SK-N-SH (cell line): ENCODE results near the gene HBP1. TPM values are rescaled to one million over a fixed set of nuclear protein-coding genes. Genes with fewer than 3 reads are reported as not detected.

ENCODE experiments used
- CTCF ChIA-PET: fragments of 300-600, 350-600 bp; formaldehyde crosslinking; extraction: SDS; loops from one replicate; lab custom pipeline; 2021; lab: Yijun Ruan, JAX
- POLR2A ChIA-PET: fragments of 350-600 bp; sonication (Branson Sonifier 250); formaldehyde crosslinking; extraction: SDS; loops from one replicate; lab custom pipeline; 2020; ENCODE audit warnings: antibody characterized with exemption, inconsistent platforms; lab: Yijun Ruan, JAX
- DNase-seq: peaks from one replicate; pipeline ENCODE4 v3.0.0; 2012
- H2AFZ ChIP-seq: fragments of 200-600 bp; sonication (generic); 2 replicates; pipeline ENCODE4 v1.8.1; 2016; ENCODE audit warnings: antibody characterized with exemption, mild to moderate bottlenecking, low read depth
- H3F3A ChIP-seq: fragments of 200-600 bp; sonication (generic); replicated peaks from 2 replicates; pipeline ENCODE3; 2016; ENCODE audit warnings: antibody characterized with exemption, mild to moderate bottlenecking; ENCODE audit not compliant: insufficient read depth
- H3K27ac ChIP-seq, 2 experiments: fragments of 200-500 bp in 1 of 2; fragments of 200-600 bp in 1 of 2; sonication (Bioruptor generic) in 1 of 2; sonication (generic), shearing (Covaris generic) in 1 of 2; 2 replicates each; pipeline versions ENCODE4 v1.5.1 to v1.6.1; 2014 to 2016; ENCODE audit warnings: low read depth in 2 of 2, inconsistent platforms in 1 of 2, low read length in 1 of 2, mild to moderate bottlenecking in 1 of 2, mixed read lengths in 1 of 2
- H3K27me3 ChIP-seq: fragments of 200-600 bp; sonication (generic), shearing (Covaris generic); 2 replicates; pipeline ENCODE4 v1.6.1; 2016; ENCODE audit warnings: mixed run types; ENCODE audit not compliant: insufficient read depth
- H3K36me3 ChIP-seq, 2 experiments: fragments of 200-500 bp in 1 of 2; fragments of 200-600 bp in 1 of 2; sonication (Bioruptor generic) in 1 of 2; sonication (generic) in 1 of 2; replicated peaks in 1 of 2; 2 replicates each; pipeline versions ENCODE3 to v1.5.1; 2014 to 2016; ENCODE audit warnings: low read length in 1 of 2, mild to moderate bottlenecking in 1 of 2; ENCODE audit not compliant: insufficient read depth in 2 of 2, control insufficient read depth in 1 of 2
- H3K4me1 ChIP-seq, 2 experiments: fragments of 200-500 bp in 1 of 2; fragments of 200-600 bp in 1 of 2; sonication (Bioruptor generic) in 1 of 2; sonication (generic), shearing (Covaris generic) in 1 of 2; 2 replicates each; pipeline versions ENCODE4 v1.5.1 to v1.6.1; 2014 to 2016; ENCODE audit warnings: low read depth in 1 of 2, low read length in 1 of 2, mixed run types in 1 of 2; ENCODE audit not compliant: insufficient read depth in 2 of 2, control insufficient read depth in 1 of 2
- H3K4me2 ChIP-seq: fragments of 200-600 bp; sonication (generic), shearing (Covaris generic); 2 replicates; pipeline ENCODE4 v1.6.1; 2017; ENCODE audit warnings: mixed run types
- H3K4me3 ChIP-seq, 2 experiments: fragments of 200-500 bp in 1 of 2; fragments of 200-600 bp in 1 of 2; sonication (Bioruptor generic) in 1 of 2; sonication (generic), shearing (Covaris generic) in 1 of 2; 2 replicates each; pipeline versions ENCODE4 v1.5.1 to v1.8.1; 2014 to 2016; ENCODE audit warnings: low read depth in 2 of 2, inconsistent platforms in 1 of 2, low read length in 1 of 2, mild to moderate bottlenecking in 1 of 2, mixed read lengths in 1 of 2, moderate library complexity in 1 of 2
- H3K79me2 ChIP-seq: fragments of 200-600 bp; sonication (generic); 2 replicates; pipeline ENCODE4 v1.8.1; 2017; ENCODE audit warnings: mild to moderate bottlenecking; ENCODE audit not compliant: insufficient read depth
- H3K9ac ChIP-seq: fragments of 200-600 bp; sonication (generic); 2 replicates; pipeline ENCODE4 v1.6.1; 2017; ENCODE audit warnings: mixed run types
- H3K9me2 ChIP-seq: fragments of 200-600 bp; sonication (generic); 2 replicates; pipeline ENCODE4 v1.6.1; 2017; ENCODE audit warnings: mixed run types
- H3K9me3 ChIP-seq: fragments of 200-600 bp; sonication (generic); 2 replicates; pipeline ENCODE4 v1.6.1; 2017; ENCODE audit warnings: mixed run types, mild to moderate bottlenecking, moderate library complexity
- H4K20me1 ChIP-seq: fragments of 200-600 bp; sonication (generic); 2 replicates; pipeline ENCODE4 v1.6.1; 2017; ENCODE audit warnings: mild to moderate bottlenecking, mixed run types; ENCODE audit not compliant: insufficient read depth
- CHD2 ChIP-seq: fragments of 150-350 bp; IDR thresholded peaks from 2 replicates; pipeline ENCODE4 v1.6.1; 2018; ENCODE audit warnings: low read length; ENCODE audit not compliant: partially characterized antibody
- ELF1 ChIP-seq: IDR thresholded peaks from 2 replicates; pipeline ENCODE4 v1.4.0; 2012
- FOSL2 ChIP-seq: IDR thresholded peaks from 2 replicates; pipeline ENCODE4 v1.4.0; 2012; ENCODE audit warnings: low read depth, mild to moderate bottlenecking, moderate library complexity, borderline replicate concordance
- FOXJ3 ChIP-seq: sonication (generic); formaldehyde crosslinking; IDR thresholded peaks from 2 replicates; pipeline ENCODE4 v1.5.1; 2020; ENCODE audit warnings: mild to moderate bottlenecking, missing genetic modification reagents
- GATA2 ChIP-seq: sonication (generic); formaldehyde crosslinking; IDR thresholded peaks from 2 replicates; pipeline ENCODE4 v1.5.0; 2020; ENCODE audit warnings: mild to moderate bottlenecking, missing genetic modification reagents
- JUND ChIP-seq: IDR thresholded peaks from 2 replicates; pipeline ENCODE4 v1.4.0; 2012
- MAX ChIP-seq: IDR thresholded peaks from 2 replicates; pipeline ENCODE4 v1.4.0; 2012; ENCODE audit warnings: low read depth
- MEF2A ChIP-seq: IDR thresholded peaks from 2 replicates; pipeline ENCODE4 v1.4.0; 2012; ENCODE audit warnings: low read depth, borderline replicate concordance
- MXI1 ChIP-seq: IDR thresholded peaks from 2 replicates; pipeline ENCODE4 v1.6.1; 2012; ENCODE audit warnings: mild to moderate bottlenecking, low read depth, low read length, improper control_type of control experiment
- NFIC ChIP-seq: IDR thresholded peaks from 2 replicates; pipeline ENCODE4 v1.4.0; 2012; ENCODE audit warnings: borderline replicate concordance
- POLR2AphosphoS5 ChIP-seq: IDR thresholded peaks from 2 replicates; pipeline ENCODE4 v1.6.1; 2012; ENCODE audit warnings: low read depth, low read length
- RAD21 ChIP-seq: IDR thresholded peaks from 2 replicates; pipeline ENCODE4 v1.6.1; 2012; ENCODE audit warnings: mild to moderate bottlenecking, low read length
- RFX5 ChIP-seq: IDR thresholded peaks from 2 replicates; pipeline ENCODE4 v1.6.1; 2012; ENCODE audit warnings: mild to moderate bottlenecking, improper control_type of control experiment, low read length
- TEAD4 ChIP-seq: IDR thresholded peaks from 2 replicates; pipeline ENCODE4 v1.4.0; 2012; ENCODE audit warnings: mild to moderate bottlenecking, borderline replicate concordance; ENCODE audit not compliant: insufficient read depth
- YY1 ChIP-seq: IDR thresholded peaks from 2 replicates; pipeline ENCODE4 v1.4.0; 2012; ENCODE audit warnings: low read depth, mild to moderate bottlenecking
- WGBS: methylation state at CpG from one replicate; pipeline ENCODE4 v1.1.6; 2017; ENCODE audit warnings: low lambda C conversion rate; 5-methylcytosine and 5-hydroxymethylcytosine counted together
- polyA plus RNA-seq, 3 experiments: library from polyadenylated mRNA; depleted of rRNA; stranded (reverse); fragments of >200 nt; gene quantifications; 2 replicates each; pipeline ENCODE4 v1.2.3, GENCODE V29; 2012
- TF ChIP-seq, protein P1 (sequence below): IDR thresholded peaks from 2 replicates; pipeline ENCODE4; 2012
- TF ChIP-seq, protein P2 (sequence below): IDR thresholded peaks from 2 replicates; pipeline ENCODE4 v1.4.0; 2012; ENCODE audit warnings: low read depth, borderline replicate concordance
- TF ChIP-seq, protein P3 (sequence below): IDR thresholded peaks from 2 replicates; pipeline ENCODE4 v1.6.1; 2012; ENCODE audit warnings: mild to moderate bottlenecking, low read depth, low read length, moderate library complexity
- TF ChIP-seq, protein P4 (sequence below): fragments of 200-600 bp; sonication (generic); IDR thresholded peaks from 2 replicates; pipeline ENCODE4 v1.6.1; 2017; ENCODE audit warnings: antibody characterized with exemption, mild to moderate bottlenecking, moderate library complexity

Gene HBP1
- polyA plus RNA-seq, 1 of the 3 experiments (the other 2 are of a cell fraction): 27.2 TPM

DNA sequence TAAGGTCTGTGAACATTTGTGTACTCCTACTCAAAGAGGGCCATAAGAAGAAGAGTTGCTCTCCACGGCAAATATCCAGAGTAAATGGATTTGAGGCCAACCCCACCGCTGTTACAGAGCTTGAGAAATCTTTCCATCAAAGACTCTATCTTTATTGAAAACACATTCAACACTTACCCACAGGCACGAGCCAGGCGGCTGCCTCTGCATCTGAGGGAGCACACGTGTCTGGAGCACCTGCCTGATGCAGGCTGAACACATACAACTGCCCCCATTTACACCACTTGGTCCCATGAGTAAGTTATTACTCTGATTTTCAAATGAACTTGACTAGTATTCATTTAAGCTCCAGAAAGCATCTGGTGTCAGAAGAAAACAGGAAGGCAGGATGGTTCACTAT lies 38.7 kb downstream of the HBP1 start:
- Histone ChIP-seq H3K9ac (no peak overlapping the region), H3K4me2 (no peak overlapping the region), H3K27me3 (no peaks in the 10 kb centered on the region), H3K4me1 (peaks cover 0 to 14% of the 10 kb centered on the region in 2 experiments; a peak in 2 of 4 replicates), H3K9me3 (no peaks in the 10 kb centered on the region), H3F3A (no peaks in the 10 kb centered on the region), H3K4me3 (no peak overlapping the region), H3K27ac (peak overlapping the region; percentile 6 to 50; a peak in 3 of 4 replicates), H3K36me3 (peaks cover 34 to 70% of the 10 kb centered on the region in 2 experiments), H4K20me1 (no peaks in the 10 kb centered on the region), H3K9me2 (no peaks in the 10 kb centered on the region), H2AFZ (no peak overlapping the region), H3K79me2 (no peaks in the 10 kb centered on the region)
- DNase-seq: peak; percentile 29
- WGBS: 77% methylated on average over 5 of the region's 5 CpGs
- ChIA-PET POLR2A (no interaction called here), CTCF (interaction anchor here (0.8 to 2.6 kb wide), 10 partner anchors 8 to 1031 kb away, joined by 3 to 10 read pairs (median 4); no protein-coding TSS in a partner anchor)
- peak; percentile 40 for TF ChIP-seq GATA2 (CRISPR knock-in tag)
- TF ChIP-seq, protein P1, sequence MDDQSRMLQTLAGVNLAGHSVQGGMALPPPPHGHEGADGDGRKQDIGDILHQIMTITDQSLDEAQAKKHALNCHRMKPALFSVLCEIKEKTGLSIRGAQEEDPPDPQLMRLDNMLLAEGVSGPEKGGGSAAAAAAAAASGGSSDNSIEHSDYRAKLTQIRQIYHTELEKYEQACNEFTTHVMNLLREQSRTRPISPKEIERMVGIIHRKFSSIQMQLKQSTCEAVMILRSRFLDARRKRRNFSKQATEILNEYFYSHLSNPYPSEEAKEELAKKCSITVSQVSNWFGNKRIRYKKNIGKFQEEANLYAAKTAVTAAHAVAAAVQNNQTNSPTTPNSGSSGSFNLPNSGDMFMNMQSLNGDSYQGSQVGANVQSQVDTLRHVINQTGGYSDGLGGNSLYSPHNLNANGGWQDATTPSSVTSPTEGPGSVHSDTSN: no peak

DNA sequence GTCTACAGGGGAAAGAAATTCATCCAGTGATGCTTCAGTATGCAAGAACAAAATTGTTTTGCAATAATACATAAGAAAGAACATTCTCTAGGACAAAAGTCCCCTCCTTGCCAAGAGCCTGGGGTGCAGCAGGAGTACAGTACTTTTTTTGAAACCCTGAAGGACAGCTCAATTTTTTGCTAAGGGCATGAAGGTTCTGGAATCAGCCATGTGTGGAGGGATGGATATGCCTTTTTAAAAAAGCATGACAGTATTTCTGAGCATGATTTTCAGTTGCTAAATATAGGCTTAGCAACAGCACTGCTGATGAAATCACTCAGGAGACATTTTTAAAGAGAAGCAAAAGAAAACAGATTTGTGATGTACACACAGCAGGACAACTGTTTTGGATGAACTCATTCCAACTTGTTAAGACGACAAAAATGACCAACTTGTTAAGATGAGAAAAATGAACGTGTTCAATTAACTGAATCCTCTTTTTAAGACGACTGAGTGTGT lies 39.3 kb downstream of the HBP1 start:
- no peak overlapping the region for H3K4me2 ChIP-seq
- H4K20me1 ChIP-seq: no peaks in the 10 kb centered on the region
- H3K4me3 ChIP-seq: no peak overlapping the region
- WGBS: 84% methylated on average over 3 of the region's 3 CpGs
- peaks cover 28 to 64% of the 10 kb centered on the region in 2 experiments for H3K36me3 ChIP-seq
- H3K9ac ChIP-seq: no peak overlapping the region
- no peaks in the 10 kb centered on the region for H3K27me3 ChIP-seq
- ChIA-PET POLR2A (no interaction called here), CTCF (interaction anchor here (0.8 to 2.6 kb wide), 7 partner anchors 9 to 1031 kb away, joined by 3 to 10 read pairs (median 4); no protein-coding TSS in a partner anchor)
- no peak overlapping the region for H2AFZ ChIP-seq
- DNase-seq: no peak
- H3K79me2 ChIP-seq: no peaks in the 10 kb centered on the region
- no peaks in the 10 kb centered on the region for H3K9me3 ChIP-seq
- H3K27ac ChIP-seq: peak overlapping the region; percentile 6 to 44; a peak in 3 of 4 replicates
- peaks cover 0 to 14% of the 10 kb centered on the region in 2 experiments; a peak in 2 of 4 replicates for H3K4me1 ChIP-seq
- no peaks in the 10 kb centered on the region for H3F3A ChIP-seq
- H3K9me2 ChIP-seq: no peaks in the 10 kb centered on the region
- TF ChIP-seq JUND: no peak
- no peak for TF ChIP-seq POLR2AphosphoS5
- TF ChIP-seq MAX: no peak
- no peak for TF ChIP-seq FOSL2
- TF ChIP-seq ELF1: no peak
- TF ChIP-seq MEF2A: no peak
- TF ChIP-seq, protein P2, sequence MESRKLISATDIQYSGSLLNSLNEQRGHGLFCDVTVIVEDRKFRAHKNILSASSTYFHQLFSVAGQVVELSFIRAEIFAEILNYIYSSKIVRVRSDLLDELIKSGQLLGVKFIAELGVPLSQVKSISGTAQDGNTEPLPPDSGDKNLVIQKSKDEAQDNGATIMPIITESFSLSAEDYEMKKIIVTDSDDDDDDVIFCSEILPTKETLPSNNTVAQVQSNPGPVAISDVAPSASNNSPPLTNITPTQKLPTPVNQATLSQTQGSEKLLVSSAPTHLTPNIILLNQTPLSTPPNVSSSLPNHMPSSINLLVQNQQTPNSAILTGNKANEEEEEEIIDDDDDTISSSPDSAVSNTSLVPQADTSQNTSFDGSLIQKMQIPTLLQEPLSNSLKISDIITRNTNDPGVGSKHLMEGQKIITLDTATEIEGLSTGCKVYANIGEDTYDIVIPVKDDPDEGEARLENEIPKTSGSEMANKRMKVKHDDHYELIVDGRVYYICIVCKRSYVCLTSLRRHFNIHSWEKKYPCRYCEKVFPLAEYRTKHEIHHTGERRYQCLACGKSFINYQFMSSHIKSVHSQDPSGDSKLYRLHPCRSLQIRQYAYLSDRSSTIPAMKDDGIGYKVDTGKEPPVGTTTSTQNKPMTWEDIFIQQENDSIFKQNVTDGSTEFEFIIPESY: no peak
- TF ChIP-seq, protein P3, sequence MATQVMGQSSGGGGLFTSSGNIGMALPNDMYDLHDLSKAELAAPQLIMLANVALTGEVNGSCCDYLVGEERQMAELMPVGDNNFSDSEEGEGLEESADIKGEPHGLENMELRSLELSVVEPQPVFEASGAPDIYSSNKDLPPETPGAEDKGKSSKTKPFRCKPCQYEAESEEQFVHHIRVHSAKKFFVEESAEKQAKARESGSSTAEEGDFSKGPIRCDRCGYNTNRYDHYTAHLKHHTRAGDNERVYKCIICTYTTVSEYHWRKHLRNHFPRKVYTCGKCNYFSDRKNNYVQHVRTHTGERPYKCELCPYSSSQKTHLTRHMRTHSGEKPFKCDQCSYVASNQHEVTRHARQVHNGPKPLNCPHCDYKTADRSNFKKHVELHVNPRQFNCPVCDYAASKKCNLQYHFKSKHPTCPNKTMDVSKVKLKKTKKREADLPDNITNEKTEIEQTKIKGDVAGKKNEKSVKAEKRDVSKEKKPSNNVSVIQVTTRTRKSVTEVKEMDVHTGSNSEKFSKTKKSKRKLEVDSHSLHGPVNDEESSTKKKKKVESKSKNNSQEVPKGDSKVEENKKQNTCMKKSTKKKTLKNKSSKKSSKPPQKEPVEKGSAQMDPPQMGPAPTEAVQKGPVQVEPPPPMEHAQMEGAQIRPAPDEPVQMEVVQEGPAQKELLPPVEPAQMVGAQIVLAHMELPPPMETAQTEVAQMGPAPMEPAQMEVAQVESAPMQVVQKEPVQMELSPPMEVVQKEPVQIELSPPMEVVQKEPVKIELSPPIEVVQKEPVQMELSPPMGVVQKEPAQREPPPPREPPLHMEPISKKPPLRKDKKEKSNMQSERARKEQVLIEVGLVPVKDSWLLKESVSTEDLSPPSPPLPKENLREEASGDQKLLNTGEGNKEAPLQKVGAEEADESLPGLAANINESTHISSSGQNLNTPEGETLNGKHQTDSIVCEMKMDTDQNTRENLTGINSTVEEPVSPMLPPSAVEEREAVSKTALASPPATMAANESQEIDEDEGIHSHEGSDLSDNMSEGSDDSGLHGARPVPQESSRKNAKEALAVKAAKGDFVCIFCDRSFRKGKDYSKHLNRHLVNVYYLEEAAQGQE: no peak
- TF ChIP-seq TEAD4: no peak
- TF ChIP-seq CHD2: no peak
- no peak for TF ChIP-seq GATA2 (CRISPR knock-in tag)
- TF ChIP-seq YY1: no peak
- TF ChIP-seq RAD21: no peak
- no peak for TF ChIP-seq FOXJ3 (CRISPR knock-in tag)
- TF ChIP-seq, protein P4, sequence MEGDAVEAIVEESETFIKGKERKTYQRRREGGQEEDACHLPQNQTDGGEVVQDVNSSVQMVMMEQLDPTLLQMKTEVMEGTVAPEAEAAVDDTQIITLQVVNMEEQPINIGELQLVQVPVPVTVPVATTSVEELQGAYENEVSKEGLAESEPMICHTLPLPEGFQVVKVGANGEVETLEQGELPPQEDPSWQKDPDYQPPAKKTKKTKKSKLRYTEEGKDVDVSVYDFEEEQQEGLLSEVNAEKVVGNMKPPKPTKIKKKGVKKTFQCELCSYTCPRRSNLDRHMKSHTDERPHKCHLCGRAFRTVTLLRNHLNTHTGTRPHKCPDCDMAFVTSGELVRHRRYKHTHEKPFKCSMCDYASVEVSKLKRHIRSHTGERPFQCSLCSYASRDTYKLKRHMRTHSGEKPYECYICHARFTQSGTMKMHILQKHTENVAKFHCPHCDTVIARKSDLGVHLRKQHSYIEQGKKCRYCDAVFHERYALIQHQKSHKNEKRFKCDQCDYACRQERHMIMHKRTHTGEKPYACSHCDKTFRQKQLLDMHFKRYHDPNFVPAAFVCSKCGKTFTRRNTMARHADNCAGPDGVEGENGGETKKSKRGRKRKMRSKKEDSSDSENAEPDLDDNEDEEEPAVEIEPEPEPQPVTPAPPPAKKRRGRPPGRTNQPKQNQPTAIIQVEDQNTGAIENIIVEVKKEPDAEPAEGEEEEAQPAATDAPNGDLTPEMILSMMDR: no peak
- TF ChIP-seq RFX5: no peak
- no peak for TF ChIP-seq MXI1
- TF ChIP-seq NFIC: no peak
